Measurements from ENCODE around the gene PIK3CG. TPM values are rescaled to one million over a fixed set of nuclear protein-coding genes. Genes with fewer than 3 reads are reported as not detected.
"Not testable (repeated sequence)": the region's sequence is repeated elsewhere in the genome, so short reads cannot be mapped to it uniquely, and the experiment has no call there.

PIK3CG gene
- 3.3 TPM for total RNA-seq

GRCh38 chr7:106865130-106866041 is at the start of gene PIK3CG:
Gene PIK3CG (plus strand): TSS chr7:106865282. CDS start chr7:106867562, 2,280 bp downstream.
- no peak for DNase-seq

- DNase-seq, result no peak
Observed at GRCh38 chr7:106817098-106817497, 48.0 kb upstream of the PIK3CG start.

- DNase-seq, result no peak
Observed at GRCh38 chr7:106818736-106819135, 46.3 kb upstream of the PIK3CG start.

- no peak for DNase-seq
Observed at GRCh38 chr7:106819546-106819945, 45.5 kb upstream of the PIK3CG start.

GRCh38 chr7:106820321-106821217 is 44.5 kb upstream of the PIK3CG start:
- no peak for DNase-seq

DNA sequence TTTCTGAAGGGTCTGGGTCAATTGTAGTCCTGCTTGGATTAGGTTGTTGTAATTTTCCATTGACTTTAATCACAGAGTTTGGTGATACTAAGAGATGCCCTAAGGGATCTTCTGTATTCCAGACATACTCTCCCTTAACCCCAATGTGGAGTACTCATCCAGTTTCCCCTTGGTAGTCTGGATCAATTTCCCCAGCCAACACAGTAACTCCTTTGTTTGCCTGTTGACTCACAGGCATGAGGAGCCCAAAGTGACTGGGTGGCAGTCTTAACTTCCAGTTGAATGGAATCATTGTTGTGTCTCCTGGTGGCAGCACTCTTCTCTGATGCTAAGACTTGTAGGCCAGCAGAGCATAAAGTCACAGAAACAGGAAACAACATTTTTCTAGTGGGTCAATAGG is 41.5 kb upstream of the PIK3CG start:
- DNase-seq, result no peak

DNA sequence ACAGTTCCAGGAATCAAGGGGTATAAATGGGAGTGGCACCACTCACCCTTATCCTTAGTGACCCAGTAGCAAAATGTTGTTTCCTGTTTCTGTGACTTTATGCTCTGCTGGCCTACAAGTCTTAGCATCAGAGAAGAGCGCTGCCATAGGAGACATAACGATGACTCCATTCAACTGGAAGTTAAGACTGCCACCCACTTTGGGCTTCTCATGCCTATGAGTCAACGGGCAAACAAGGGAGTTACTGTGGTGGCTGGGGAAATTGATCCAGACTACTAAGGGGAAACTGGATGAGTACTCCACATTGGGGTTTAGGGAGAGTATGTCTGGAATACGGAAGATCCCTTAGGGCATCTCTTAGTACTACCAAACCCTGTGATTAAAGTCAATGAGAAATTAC is 40.6 kb upstream of the PIK3CG start:
- no peak for DNase-seq

GRCh38 chr7:106827626-106828025 is 37.5 kb upstream of the PIK3CG start:
- no peak for DNase-seq

DNA sequence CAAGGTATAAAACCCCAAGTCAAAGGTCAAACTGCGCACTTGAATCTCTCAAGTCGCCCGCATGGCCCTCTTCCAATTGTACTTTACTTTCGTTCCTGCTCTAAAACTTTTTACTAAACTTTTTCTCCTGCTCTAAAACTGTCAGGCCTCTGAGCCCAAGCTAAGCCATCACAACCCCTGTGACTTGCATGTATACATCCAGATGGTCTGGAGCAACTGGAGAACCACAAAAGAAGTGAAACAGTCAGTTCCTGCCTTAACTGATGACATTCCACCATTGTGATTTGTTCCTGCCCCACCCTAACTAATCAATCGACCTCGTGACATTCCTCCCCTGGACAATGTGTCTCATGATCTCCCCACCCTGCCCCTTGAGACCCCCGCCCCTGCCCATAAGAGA is 35.6 kb upstream of the PIK3CG start:
- no peak for DNase-seq

- not testable (repeated sequence) for DNase-seq
Observed at GRCh38 chr7:106830896-106831295, 34.2 kb upstream of the PIK3CG start.

GRCh38 chr7:106836816-106837215 is 28.3 kb upstream of the PIK3CG start:
- DNase-seq, result no peak

DNA sequence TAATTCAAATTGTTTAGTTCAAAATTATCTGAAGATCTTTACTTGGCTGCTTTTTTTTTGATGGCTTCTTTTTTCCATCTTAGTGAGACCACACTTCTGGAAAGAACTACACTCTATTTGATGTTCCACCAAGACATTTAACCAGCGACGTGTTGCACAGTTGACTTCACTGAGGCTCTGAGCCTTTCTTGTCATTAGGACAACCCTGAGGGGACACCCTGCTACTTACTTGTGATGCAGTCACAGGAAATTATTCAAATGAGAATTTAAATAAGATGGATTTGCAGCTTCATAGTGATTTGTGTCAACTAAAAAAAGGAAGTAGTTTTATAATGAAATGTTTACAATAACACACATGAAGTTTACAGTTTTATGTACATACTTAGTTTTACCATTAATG is 25.6 kb upstream of the PIK3CG start:
- no peak for DNase-seq

- no peak for DNase-seq
Observed at GRCh38 chr7:106840342-106840741, 24.7 kb upstream of the PIK3CG start.

- DNase-seq, result no peak
Observed at GRCh38 chr7:106841896-106842390, 23.1 kb upstream of the PIK3CG start.

GRCh38 chr7:106844279-106844997 is 20.6 kb upstream of the PIK3CG start:
- DNase-seq, result no peak

- DNase-seq, result no peak
Observed at GRCh38 chr7:106848049-106848448, 17.0 kb upstream of the PIK3CG start.

DNA sequence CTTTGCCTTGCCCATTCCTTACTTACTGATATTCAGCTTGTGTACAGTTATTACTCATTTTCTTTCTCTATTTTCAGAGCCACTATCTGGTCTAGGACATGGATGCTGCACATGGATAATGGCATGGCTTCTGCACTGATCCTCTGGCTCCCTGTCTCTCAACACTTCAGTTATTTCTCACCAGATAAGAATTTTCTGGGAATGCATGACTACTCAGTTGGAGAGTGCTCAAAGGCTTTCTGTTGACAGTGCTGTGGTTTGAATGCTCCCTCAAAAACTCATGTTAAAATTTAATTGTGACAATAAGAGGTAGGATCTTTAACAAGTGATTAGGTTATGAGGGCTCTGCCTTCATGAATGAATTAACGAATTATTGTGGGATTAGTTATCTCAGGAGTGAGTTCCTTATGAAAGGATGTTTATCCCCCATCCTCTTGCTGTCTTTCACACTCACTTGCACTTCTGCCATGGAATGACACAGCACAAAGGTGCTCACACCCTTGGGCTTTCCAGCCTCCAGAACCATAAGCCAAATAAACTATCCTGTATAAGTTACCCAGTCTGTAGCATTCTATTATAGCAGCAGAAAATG is 16.1 kb upstream of the PIK3CG start:
- DNase-seq, result no peak

DNA sequence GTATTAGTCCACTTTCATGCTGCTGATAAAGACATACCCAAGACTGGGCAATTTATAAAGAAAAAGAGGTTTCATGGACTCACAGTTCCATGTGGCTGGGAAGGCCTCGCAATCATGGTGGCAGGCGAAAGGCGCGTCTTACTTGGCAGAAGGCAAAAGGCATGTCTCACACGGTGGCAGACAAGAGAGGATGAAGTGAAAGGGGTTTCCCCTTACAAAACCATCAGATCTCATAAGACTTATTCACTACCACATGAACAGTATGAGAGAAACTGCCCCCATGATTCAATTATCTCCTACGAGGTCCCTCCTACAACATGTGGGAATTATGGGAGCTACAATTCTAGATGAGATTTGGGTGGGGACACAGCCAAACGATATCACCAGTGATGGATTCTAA is 13.4 kb upstream of the PIK3CG start:
- DNase-seq, result not testable (repeated sequence)

DNA sequence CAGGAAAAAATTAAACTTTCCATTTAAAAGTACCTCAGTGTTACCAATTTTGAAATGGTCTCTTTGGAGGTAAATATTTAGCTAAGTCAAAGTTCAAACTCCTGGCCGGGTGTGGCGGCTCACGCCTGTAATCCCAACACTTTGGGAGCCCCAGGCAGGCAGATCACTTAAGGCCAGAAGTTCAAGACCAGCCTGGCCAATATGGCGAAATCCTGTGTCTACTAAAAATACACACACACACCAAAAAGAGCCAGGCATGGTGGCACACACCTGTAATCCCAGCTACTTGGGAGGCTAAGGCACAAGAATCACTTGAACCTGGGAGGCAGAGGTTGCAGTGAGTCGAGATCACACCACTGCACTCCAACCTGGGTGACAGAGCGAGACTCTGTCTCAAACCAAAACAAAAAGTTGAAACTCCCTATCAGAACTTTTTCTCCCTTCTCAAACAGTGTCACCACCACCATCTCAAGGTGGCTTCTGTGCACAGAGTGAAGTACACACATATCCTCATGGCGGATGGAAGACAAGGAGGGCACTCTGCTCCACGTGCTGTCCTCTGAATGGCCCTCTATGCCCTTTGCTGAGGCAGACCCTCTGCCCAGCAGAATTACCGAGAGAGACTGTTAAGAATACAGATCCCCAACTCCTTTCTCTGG is 11.7 kb upstream of the PIK3CG start:
- DNase-seq, result no peak

- no peak for DNase-seq
Observed at GRCh38 chr7:106855540-106856132, 9.4 kb upstream of the PIK3CG start.

All from occipital lobe (tissue), 2 donors.